ENCODE results near the gene APBB2. TPM values are rescaled to one million over a fixed set of nuclear protein-coding genes. Genes with fewer than 3 reads are reported as not detected.

The APBB2 gene
- polyA plus RNA-seq, 3 donors from 2014 or later, result not detected

- H3K4me3 Mint-ChIP-seq, result no peak overlapping the region
- no peaks in the 10 kb centered on the region for H3K9me3 Mint-ChIP-seq
- no peaks in the 10 kb centered on the region for H3K4me1 Mint-ChIP-seq
- no peaks in the 10 kb centered on the region for H3K36me3 Mint-ChIP-seq
- no peak for DNase-seq
- H3K27ac Mint-ChIP-seq, result no peak overlapping the region
- peaks cover 0 to 4% (median 0%) of the 10 kb centered on the region in 3 donors for H3K27me3 Mint-ChIP-seq (ENCODE audit: low read depth in 3 of 3)
Observed at GRCh38 chr4:40871695-40872250, 342.6 kb downstream of the APBB2 start.

- H3K27ac Mint-ChIP-seq, result no peak overlapping the region
- no peak for DNase-seq
- no peaks in the 10 kb centered on the region for H3K9me3 Mint-ChIP-seq
- H3K4me1 Mint-ChIP-seq, result no peaks in the 10 kb centered on the region
- peaks cover 0 to 4% (median 0%) of the 10 kb centered on the region in 3 donors for H3K27me3 Mint-ChIP-seq (ENCODE audit: low read depth in 3 of 3)
- no peak overlapping the region for H3K4me3 Mint-ChIP-seq
- H3K36me3 Mint-ChIP-seq, result no peaks in the 10 kb centered on the region
Observed at GRCh38 chr4:40870150-40870549, 344.2 kb downstream of the APBB2 start.

DNA sequence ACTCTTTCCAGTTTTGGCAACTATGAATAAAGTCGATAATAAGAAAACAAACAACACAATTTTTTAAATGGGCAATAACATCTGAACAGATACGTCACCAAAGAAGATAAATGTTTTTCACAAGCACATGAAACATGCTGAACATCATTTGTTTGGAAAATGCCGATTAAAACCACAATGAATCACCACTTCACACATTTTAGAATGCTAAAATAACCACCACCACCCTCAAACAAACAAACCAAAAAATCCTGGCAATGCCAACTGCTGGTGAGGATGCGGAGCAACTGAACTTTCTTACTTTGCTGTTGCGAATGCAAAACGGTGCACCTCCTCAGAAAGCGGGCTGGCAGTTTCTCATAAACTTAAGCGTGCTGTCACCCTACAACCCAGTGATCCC, 348.6 kb downstream of the APBB2 start:
- Mint-ChIP-seq H3K36me3 (no peaks in the 10 kb centered on the region), H3K4me1 (no peaks in the 10 kb centered on the region), H3K27me3 (ENCODE audit: low read depth in 3 of 3) (peaks cover 0 to 3% (median 0%) of the 10 kb centered on the region in 3 donors), H3K9me3 (no peaks in the 10 kb centered on the region), H3K4me3 (no peak overlapping the region), H3K27ac (no peak overlapping the region)
- no peak for DNase-seq

DNA sequence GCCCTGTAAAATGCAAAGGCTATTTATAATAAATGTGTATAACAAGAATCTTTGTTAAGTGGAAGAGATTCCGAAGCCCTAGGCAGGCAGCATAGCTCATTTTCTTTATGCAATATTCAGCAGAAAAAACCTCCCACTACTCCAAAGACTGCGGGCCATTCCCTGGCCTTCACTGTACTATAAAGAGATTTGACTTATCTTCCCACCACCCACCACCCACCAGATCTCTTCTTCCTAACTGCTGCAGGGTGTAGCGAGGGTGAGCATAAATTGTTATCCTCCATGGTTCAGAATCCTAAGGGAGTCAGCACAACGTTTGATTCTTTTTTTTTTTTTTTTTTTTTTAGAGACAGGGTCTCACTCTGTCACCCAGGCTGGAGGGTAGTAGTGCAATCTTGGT, 349.8 kb downstream of the APBB2 start:
- peaks cover 0 to 3% (median 2%) of the 10 kb centered on the region in 3 donors for H3K27me3 Mint-ChIP-seq (ENCODE audit: low read depth in 3 of 3)
- no peaks in the 10 kb centered on the region for H3K4me1 Mint-ChIP-seq
- H3K4me3 Mint-ChIP-seq, result no peak overlapping the region
- H3K36me3 Mint-ChIP-seq, result no peaks in the 10 kb centered on the region
- DNase-seq, result no peak
- no peaks in the 10 kb centered on the region for H3K9me3 Mint-ChIP-seq
- H3K27ac Mint-ChIP-seq, result no peak overlapping the region

- Mint-ChIP-seq H3K9me3 (no peaks in the 10 kb centered on the region), H3K27me3 (ENCODE audit: low read depth in 3 of 3) (peaks cover 5 to 16% (median 11%) of the 10 kb centered on the region in 3 donors)
Observed at GRCh38 chr4:40858962-40859361, 355.4 kb downstream of the APBB2 start.

GRCh38 chr4:40857956-40858355, 356.4 kb downstream of the APBB2 start:
- H3K9me3 Mint-ChIP-seq, result no peaks in the 10 kb centered on the region
- DNase-seq, result no peak
- peaks cover 7 to 8% of the 10 kb centered on the region in 2 donors for H3K4me1 Mint-ChIP-seq
- H3K4me3 Mint-ChIP-seq, result peak overlapping the region in 1 of 5 donors; percentile 49
- no peak overlapping the region for H3K27ac Mint-ChIP-seq
- no peaks in the 10 kb centered on the region for H3K36me3 Mint-ChIP-seq
- peaks cover 5 to 16% (median 11%) of the 10 kb centered on the region in 3 donors for H3K27me3 Mint-ChIP-seq (ENCODE audit: low read depth in 3 of 3)

More at GRCh38 chr4:40858962-40859361, 355.4 kb downstream of the APBB2 start:
- Mint-ChIP-seq H3K4me1 (peaks cover 7 to 8% of the 10 kb centered on the region in 2 donors), H3K4me3 (no peak overlapping the region), H3K36me3 (no peaks in the 10 kb centered on the region), H3K27ac (no peak overlapping the region)
- no peak for DNase-seq

- DNase-seq, result no peak
- H3K4me1 Mint-ChIP-seq, result peaks cover 7 to 8% of the 10 kb centered on the region in 2 donors
- H3K27ac Mint-ChIP-seq, result no peak overlapping the region
- H3K27me3 Mint-ChIP-seq (ENCODE audit: low read depth in 3 of 3), result peaks cover 5 to 16% (median 11%) of the 10 kb centered on the region in 3 donors
- H3K4me3 Mint-ChIP-seq, result peak overlapping the region in 4 of 5 donors; percentile 52 to 68 (median 57)
- H3K9me3 Mint-ChIP-seq, result no peaks in the 10 kb centered on the region
- no peaks in the 10 kb centered on the region for H3K36me3 Mint-ChIP-seq
Observed at GRCh38 chr4:40856840-40857362, 357.4 kb downstream of the APBB2 start.

DNA sequence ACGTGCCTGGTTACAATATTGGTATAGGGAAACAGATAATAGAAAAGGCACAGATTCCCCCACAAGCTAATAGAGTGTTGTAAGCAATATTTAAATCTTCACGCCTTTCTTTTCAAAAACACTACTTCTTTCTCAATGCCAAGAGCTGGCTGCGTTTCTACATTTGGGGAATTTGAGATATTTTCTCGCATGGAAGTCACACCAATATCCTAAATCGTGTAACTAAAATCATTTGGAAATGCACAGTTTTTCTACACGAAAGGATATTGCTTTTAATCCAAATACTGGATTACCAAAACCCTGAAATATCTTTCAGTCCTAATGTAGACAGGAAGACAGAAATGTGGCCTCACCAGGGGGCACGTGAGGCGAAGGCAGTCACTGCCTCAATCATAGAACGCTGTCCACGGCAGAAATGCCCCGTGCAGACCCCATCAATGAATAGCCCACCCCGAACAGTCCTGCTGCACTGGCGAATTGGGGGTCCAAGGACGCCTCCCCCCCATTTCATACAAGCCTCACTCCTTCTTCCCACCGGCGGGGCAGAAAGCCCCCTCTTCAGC, 358.0 kb downstream of the APBB2 start:
- peak overlapping the region in 3 of 5 donors; percentile 39 to 56 (median 49) for H3K4me3 Mint-ChIP-seq
- peaks cover 5 to 16% (median 11%) of the 10 kb centered on the region in 3 donors for H3K27me3 Mint-ChIP-seq (ENCODE audit: low read depth in 3 of 3)
- peaks cover 7 to 8% of the 10 kb centered on the region in 2 donors for H3K4me1 Mint-ChIP-seq
- no peaks in the 10 kb centered on the region for H3K36me3 Mint-ChIP-seq
- DNase-seq, result no peak
- H3K9me3 Mint-ChIP-seq, result no peaks in the 10 kb centered on the region
- H3K27ac Mint-ChIP-seq, result no peak overlapping the region

DNA sequence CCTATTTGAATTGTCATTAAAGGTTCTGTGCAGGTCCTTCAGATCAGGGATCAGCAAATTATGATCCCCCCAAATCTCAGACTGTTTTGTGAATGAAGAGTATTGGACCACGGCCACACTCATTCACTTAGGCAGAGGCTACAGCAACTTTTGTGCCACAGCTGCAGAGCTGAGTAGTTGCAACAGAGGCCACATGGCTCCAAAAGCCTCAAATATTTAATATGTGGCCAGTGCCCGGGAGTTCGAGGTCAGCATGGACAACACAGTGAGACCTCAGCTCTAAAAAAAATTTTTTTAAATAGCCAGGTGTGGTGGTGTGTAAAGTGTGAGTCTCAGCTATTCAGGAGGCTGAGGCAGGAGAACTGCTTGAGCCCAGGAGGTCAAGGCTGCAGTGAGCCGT, 363.8 kb downstream of the APBB2 start:
- DNase-seq, result no peak
- Mint-ChIP-seq H3K4me1 (no peaks in the 10 kb centered on the region), H3K27ac (no peak overlapping the region), H3K4me3 (no peak overlapping the region), H3K36me3 (no peaks in the 10 kb centered on the region), H3K9me3 (no peaks in the 10 kb centered on the region), H3K27me3 (ENCODE audit: low read depth in 3 of 3) (peaks cover 3 to 5% (median 5%) of the 10 kb centered on the region in 3 donors)

DNA sequence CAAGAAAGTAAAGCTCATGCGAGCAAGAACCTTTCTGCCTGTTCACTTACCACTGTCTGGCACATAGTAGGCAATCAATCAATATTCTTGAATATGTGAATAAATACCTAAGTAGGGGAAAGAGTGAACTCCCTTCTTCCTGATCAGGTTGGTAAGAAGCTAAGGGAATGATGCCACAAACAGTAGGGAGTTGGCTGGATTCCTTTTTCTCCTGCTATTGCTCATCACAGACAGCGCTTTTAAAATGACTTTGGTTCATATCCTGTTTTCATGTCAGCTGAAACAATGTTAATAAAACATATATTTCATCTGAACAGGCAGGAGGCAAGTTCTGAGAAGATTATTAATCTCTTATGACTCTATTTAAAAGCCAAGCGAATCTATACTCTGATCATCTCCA, 365.4 kb downstream of the APBB2 start:
- Mint-ChIP-seq H3K9me3 (no peaks in the 10 kb centered on the region), H3K4me3 (no peak overlapping the region), H3K4me1 (no peaks in the 10 kb centered on the region), H3K36me3 (no peaks in the 10 kb centered on the region), H3K27ac (no peak overlapping the region), H3K27me3 (ENCODE audit: low read depth in 3 of 3) (peaks cover 0 to 4% (median 1%) of the 10 kb centered on the region in 3 donors)
- DNase-seq, result no peak

- no peaks in the 10 kb centered on the region for H3K36me3 Mint-ChIP-seq
- H3K4me3 Mint-ChIP-seq, result no peak overlapping the region
Observed at GRCh38 chr4:40848251-40848650, 366.1 kb downstream of the APBB2 start.

GRCh38 chr4:40846532-40846931, 367.8 kb downstream of the APBB2 start:
- Mint-ChIP-seq H3K27me3 (ENCODE audit: low read depth in 3 of 3) (peaks cover 0 to 5% (median 4%) of the 10 kb centered on the region in 3 donors), H3K4me3 (no peak overlapping the region), H3K27ac (no peak overlapping the region), H3K9me3 (no peaks in the 10 kb centered on the region), H3K36me3 (no peaks in the 10 kb centered on the region), H3K4me1 (no peaks in the 10 kb centered on the region)
- no peak for DNase-seq

More at GRCh38 chr4:40848251-40848650, 366.1 kb downstream of the APBB2 start:
- Mint-ChIP-seq H3K4me1 (no peaks in the 10 kb centered on the region), H3K27ac (no peak overlapping the region), H3K9me3 (no peaks in the 10 kb centered on the region), H3K27me3 (ENCODE audit: low read depth in 3 of 3) (peaks cover 0 to 4% (median 1%) of the 10 kb centered on the region in 3 donors)
- no peak for DNase-seq

DNA sequence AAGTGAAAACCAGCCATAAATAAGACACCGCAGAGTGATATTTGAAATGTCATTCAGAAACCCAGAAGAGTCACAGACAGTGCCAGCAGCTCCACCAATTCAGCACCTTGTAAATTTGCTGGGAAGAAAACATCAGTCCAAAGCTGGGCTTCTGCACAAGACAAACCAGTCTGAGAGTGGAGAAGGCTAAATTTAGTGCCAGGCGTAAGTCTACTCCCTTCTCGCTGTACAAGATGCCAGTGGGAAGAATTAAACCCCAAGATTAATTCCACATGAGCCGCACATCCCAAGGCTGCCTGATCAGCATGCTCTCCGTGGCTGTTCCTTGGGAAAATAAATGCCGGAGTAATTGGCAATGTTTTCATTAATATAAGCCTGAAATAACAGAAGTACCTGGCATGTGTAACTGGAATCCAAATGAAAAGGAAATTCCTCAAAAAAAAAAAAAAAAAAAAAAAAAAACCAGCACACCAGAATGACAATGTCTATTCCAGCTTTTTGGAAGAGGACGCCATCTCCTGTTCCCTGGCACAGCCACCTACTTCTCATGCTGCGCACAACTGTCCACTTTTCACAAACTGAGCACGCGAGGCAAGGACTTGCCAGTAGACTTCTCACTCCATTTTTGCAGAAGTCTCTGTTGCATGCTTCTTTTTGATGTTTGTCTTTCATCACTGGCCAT, 369.0 kb downstream of the APBB2 start:
- H3K27me3 Mint-ChIP-seq (ENCODE audit: low read depth in 3 of 3), result peaks cover 2 to 5% (median 3%) of the 10 kb centered on the region in 3 donors
- no peaks in the 10 kb centered on the region for H3K4me1 Mint-ChIP-seq
- H3K36me3 Mint-ChIP-seq, result no peaks in the 10 kb centered on the region
- no peak overlapping the region for H3K4me3 Mint-ChIP-seq
- no peak for DNase-seq
- H3K27ac Mint-ChIP-seq, result no peak overlapping the region
- no peaks in the 10 kb centered on the region for H3K9me3 Mint-ChIP-seq

- Mint-ChIP-seq H3K9me3 (no peaks in the 10 kb centered on the region), H3K27me3 (ENCODE audit: low read depth in 3 of 3) (peaks cover 2 to 5% (median 3%) of the 10 kb centered on the region in 3 donors), H3K4me1 (no peaks in the 10 kb centered on the region), H3K4me3 (no peak overlapping the region), H3K36me3 (no peaks in the 10 kb centered on the region), H3K27ac (no peak overlapping the region)
- DNase-seq, result no peak
Observed at GRCh38 chr4:40844261-40844660, 370.1 kb downstream of the APBB2 start.
